Stomach (tissue), 9 donors: ENCODE measurements around the gene FBXO2. TPM values are rescaled to one million over a fixed set of nuclear protein-coding genes. Genes with fewer than 3 reads are reported as not detected.

Experiments
- DNase-seq, 2 donors: peaks; one replicate each; pipeline versions ENCODE4 v3.0.0 to v3.0.0-alpha.2; 2013 to 2019
- H3K27ac ChIP-seq, 5 donors: fragments of 200-600 bp in 4 of 5; sonication (generic) in 4 of 5; one replicate each; pipeline ENCODE4 v1.5.1; 2013 to 2019; ENCODE audit warnings: mild to moderate bottlenecking in 1 of 5, moderate library complexity in 1 of 5
- H3K27me3 ChIP-seq, 3 donors: fragments of 200-600 bp; sonication (generic); one replicate each; pipeline ENCODE4 v1.5.1; 2017 to 2019; ENCODE audit warnings: mixed run types in 1 of 3
- H3K36me3 ChIP-seq, 4 donors: fragments of 200-600 bp; sonication (generic); 1 replicate in 3 of 4; 2 replicates in 1 of 4; pipeline ENCODE4 v1.5.1; 2016 to 2019
- H3K4me1 ChIP-seq, 4 donors: fragments of 200-600 bp; sonication (generic); one replicate each; pipeline ENCODE4 v1.5.1; 2016 to 2019
- H3K4me3 ChIP-seq, 4 donors: fragments of 200-600 bp; sonication (generic) in 3 of 4; one replicate each; pipeline ENCODE4 v1.5.1; 2016 to 2019; ENCODE audit warnings: mild to moderate bottlenecking in 1 of 4
- H3K9me3 ChIP-seq, 4 donors: fragments of 200-600 bp; sonication (generic); one replicate each; pipeline ENCODE4 v1.5.1; 2016 to 2019
- CTCF ChIP-seq, 7 experiments: fragments of 450-650 bp in 4 of 7; fragments of 200-600 bp in 3 of 7; sonication (generic) in 3 of 7; IDR thresholded peaks; one replicate each; pipeline ENCODE4 v1.5.1; 2016 to 2019; ENCODE audit warnings: antibody characterized with exemption in 7 of 7, control low read depth in 2 of 7, mild to moderate bottlenecking in 1 of 7
- EP300 ChIP-seq: sonication (generic); formaldehyde crosslinking; IDR thresholded peaks from one replicate; pipeline ENCODE4 v1.6.1; 2017; ENCODE audit warnings: antibody characterized with exemption
- POLR2A ChIP-seq, 4 donors: fragments of 450-650 bp; IDR thresholded peaks; one replicate each; pipeline ENCODE4 v1.6.1; 2016; ENCODE audit warnings: antibody characterized with exemption in 4 of 4, control low read depth in 2 of 4, mild to moderate bottlenecking in 1 of 4, moderate library complexity in 1 of 4
- POLR2AphosphoS5 ChIP-seq, 3 donors: sonication (generic); formaldehyde crosslinking; IDR thresholded peaks; one replicate each; pipeline ENCODE4 v1.6.1; 2016; ENCODE audit warnings: antibody characterized with exemption in 3 of 3
- WGBS, 5 donors: extraction: QIAGEN DNeasy Blood & Tissue Kit in 3 of 5; methylation state at CpG; one replicate each; pipeline versions ENCODE4 v1.1.5 to v1.1.7; 2013 to 2018; 5-methylcytosine and 5-hydroxymethylcytosine counted together
- intact Hi-C: fragments of 100-400 bp; cut with DNase I; formaldehyde crosslinking; loops from one replicate; pipeline ENCODE4 v1.15.1; 2023; ENCODE audit warnings: low total_unique reads
- polyA plus RNA-seq, 3 donors: library from polyadenylated mRNA; stranded (reverse); fragments of 200-250 nt; gene quantifications; one replicate each; pipeline ENCODE4 v1.2.3, GENCODE V29; 2013
- total RNA-seq, 5 donors: library from RNA; depleted of rRNA; stranded (reverse); fragments of >200 nt; gene quantifications; one replicate each; pipeline versions ENCODE4 v1.1.0 to v1.2.3, GENCODE V29; 2014 to 2016
- donor health status: healthy with polysubstance abuse.
- donor health status: Bipolar disorder and iron deficiency.
- donor health status: healthy.

The FBXO2 gene
- total and polyA plus RNA-seq, 8 donors: 2.5 to 16.7 (median 9.0) TPM; not detected in 2

DNA sequence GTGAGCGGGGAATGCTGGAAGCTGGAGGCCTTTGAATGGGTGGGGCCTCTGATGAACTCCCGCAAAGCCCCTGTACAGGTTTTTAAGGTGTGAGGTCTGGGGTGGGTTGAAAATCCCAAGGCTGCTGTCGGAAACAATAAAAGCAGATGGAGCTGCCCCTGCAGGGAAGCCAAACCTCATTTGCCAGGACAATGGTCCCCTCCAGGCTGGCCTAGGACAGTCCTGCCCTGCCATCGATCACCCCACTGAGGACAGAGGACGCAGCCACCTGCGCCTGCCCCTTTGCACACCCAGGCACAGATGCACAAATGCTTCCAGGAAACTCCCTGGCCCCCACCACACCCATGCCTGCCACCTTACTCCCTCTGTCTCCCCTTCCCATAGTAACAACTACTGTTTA lies 41.6 kb upstream of the FBXO2 start:
- Histone ChIP-seq H3K4me3 (no peak overlapping the region), H3K27me3 (peaks cover 12 to 94% (median 42%) of the 10 kb centered on the region in 3 donors), H3K9me3 (no peaks in the 10 kb centered on the region), H3K4me1 (peaks cover 15 to 32% (median 22%) of the 10 kb centered on the region in 4 donors), H3K36me3 (no peaks in the 10 kb centered on the region), H3K27ac (no peak overlapping the region)
- 80 to 94% (median 89%) methylated on average over 6 of the region's 6 CpGs for WGBS, 5 donors
- DNase-seq: no peak
- TF ChIP-seq POLR2AphosphoS5 (IDR thresholded peaks at IDR 0.05) (no peak), POLR2A (IDR thresholded peaks at IDR 0.05) (no peak), EP300 (no peak), CTCF (IDR thresholded peaks at IDR 0.05) (no peak)
- intact Hi-C loops: no loop called here

GRCh38 chr1:11693917-11694316 lies 39.7 kb upstream of the FBXO2 start:
- H3K4me1 ChIP-seq: peaks cover 19 to 36% (median 27%) of the 10 kb centered on the region in 4 donors
- DNase-seq: no peak
- no peak overlapping the region for H3K4me3 ChIP-seq
- H3K27ac ChIP-seq: no peak overlapping the region
- TF ChIP-seq POLR2AphosphoS5 (IDR thresholded peaks at IDR 0.05) (no peak), EP300 (no peak), CTCF (IDR thresholded peaks at IDR 0.05) (no peak), POLR2A (IDR thresholded peaks at IDR 0.05) (no peak)
- H3K36me3 ChIP-seq: no peaks in the 10 kb centered on the region
- no peaks in the 10 kb centered on the region for H3K9me3 ChIP-seq
- peaks cover 14 to 95% (median 51%) of the 10 kb centered on the region in 3 donors for H3K27me3 ChIP-seq
- intact Hi-C loops: no loop called here
- WGBS, 5 donors: 42 to 60% (median 52%) methylated on average over 4 to 5 of the region's 5 CpGs

GRCh38 chr1:11693024-11693590 lies 38.9 kb upstream of the FBXO2 start:
- no peak for TF ChIP-seq CTCF (IDR thresholded peaks at IDR 0.05)
- no peak for TF ChIP-seq POLR2A (IDR thresholded peaks at IDR 0.05)
- TF ChIP-seq POLR2AphosphoS5 (IDR thresholded peaks at IDR 0.05): no peak
- TF ChIP-seq EP300: no peak
- no peaks in the 10 kb centered on the region for H3K9me3 ChIP-seq
- peaks cover 19 to 36% (median 27%) of the 10 kb centered on the region in 4 donors for H3K4me1 ChIP-seq
- intact Hi-C loops: no loop called here
- no peak overlapping the region for H3K4me3 ChIP-seq
- DNase-seq: no peak
- peaks cover 14 to 98% (median 57%) of the 10 kb centered on the region in 3 donors for H3K27me3 ChIP-seq
- H3K27ac ChIP-seq: no peak overlapping the region
- H3K36me3 ChIP-seq: no peaks in the 10 kb centered on the region
- 7 to 14% (median 12%) methylated on average over 6 of the region's 6 CpGs for WGBS, 5 donors

DNA sequence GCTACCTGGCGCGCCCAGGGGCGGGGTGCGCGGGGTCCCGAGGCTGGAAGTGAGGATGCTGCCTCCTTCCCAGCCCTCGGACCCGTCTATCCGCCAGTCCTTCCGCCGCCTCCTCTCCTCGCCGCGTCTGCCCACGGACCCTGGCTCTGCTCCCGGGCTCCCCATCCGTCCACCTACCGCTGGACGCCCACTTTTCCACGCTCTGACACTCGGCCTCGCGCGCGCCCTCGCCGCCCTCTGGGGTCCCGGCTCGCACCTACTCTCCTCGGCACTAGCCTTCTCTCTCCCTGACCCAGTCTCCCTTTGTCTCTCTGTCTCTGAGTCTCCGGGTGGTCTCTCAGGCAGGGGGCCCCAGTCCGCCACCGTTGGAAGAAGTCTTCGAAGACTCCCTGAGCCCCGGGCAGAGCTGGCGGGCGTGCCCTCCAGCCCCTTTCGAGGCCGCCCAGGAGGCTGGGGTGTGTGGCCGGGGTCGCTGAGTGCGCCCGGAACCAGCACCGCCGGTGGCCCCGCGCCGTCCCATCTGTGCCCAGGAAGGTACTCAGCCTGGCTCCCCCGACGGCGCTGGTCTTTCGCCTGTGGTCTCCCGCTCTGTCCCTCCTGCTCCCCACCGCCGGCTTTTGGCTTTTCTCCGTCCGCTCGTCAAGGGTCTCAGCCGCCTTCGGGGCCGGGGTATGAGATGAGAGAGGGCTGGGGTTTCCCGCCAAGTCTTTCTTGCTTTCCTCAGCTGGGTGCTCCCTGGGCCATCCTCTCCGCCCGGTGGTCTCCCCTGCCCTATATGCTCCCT lies 37.9 kb upstream of the FBXO2 start:
- no peak for DNase-seq
- peaks cover 14 to 98% (median 57%) of the 10 kb centered on the region in 3 donors for H3K27me3 ChIP-seq

More for the DNA sequence above, 37.9 kb upstream of the FBXO2 start:
- intact Hi-C loops: no loop called here
- peak overlapping the region in 3 of 4 donors; percentile 26 to 49 (median 46) for H3K4me3 ChIP-seq
- H3K4me1 ChIP-seq: peaks cover 19 to 36% (median 27%) of the 10 kb centered on the region in 4 donors
- no peak for TF ChIP-seq EP300
- no peak for TF ChIP-seq POLR2A (IDR thresholded peaks at IDR 0.05)
- no peak for TF ChIP-seq CTCF (IDR thresholded peaks at IDR 0.05)
- no peak for TF ChIP-seq POLR2AphosphoS5 (IDR thresholded peaks at IDR 0.05)
- H3K9me3 ChIP-seq: no peaks in the 10 kb centered on the region
- 6 to 13% (median 8%) methylated on average over 29 to 64 of the region's 64 CpGs for WGBS, 5 donors
- H3K27ac ChIP-seq: no peak overlapping the region
- H3K36me3 ChIP-seq: no peaks in the 10 kb centered on the region
